Loucy (cell line): ENCODE data around the gene FKBP14.

Experiments
- H2AFZ ChIP-seq: fragments of 200-600 bp; sonication (generic); 2 replicates; pipeline ENCODE4 v1.6.0; 2016; ENCODE audit warnings: antibody characterized with exemption, mild to moderate bottlenecking, low read length, moderate library complexity
- H3F3A ChIP-seq: fragments of 200-600 bp; 2 replicates; pipeline ENCODE4 v1.6.0; 2016; ENCODE audit warnings: antibody characterized with exemption, low read depth, mild to moderate bottlenecking
- H3K27me3 ChIP-seq: fragments of 200-600 bp; sonication (generic); 2 replicates; pipeline ENCODE4 v1.6.1; 2014; ENCODE audit warnings: low read length, mild to moderate bottlenecking; ENCODE audit not compliant: insufficient read depth, poor library complexity, severe bottlenecking
- H3K36me3 ChIP-seq: fragments of 200-600 bp; sonication (generic); 2 replicates; pipeline ENCODE4 v1.6.1; 2016; ENCODE audit warnings: low read length; ENCODE audit not compliant: insufficient read depth
- H3K4me1 ChIP-seq: fragments of 200-600 bp; sonication (generic); 2 replicates; pipeline ENCODE4 v1.5.1; 2014; ENCODE audit warnings: low read length, mild to moderate bottlenecking; ENCODE audit not compliant: insufficient read depth, poor library complexity, severe bottlenecking
- H3K4me2 ChIP-seq: fragments of 200-600 bp; sonication (generic); 2 replicates; pipeline ENCODE4 v1.6.0; 2014; ENCODE audit warnings: antibody characterized with exemption, low read length, low read depth, mild to moderate bottlenecking; ENCODE audit not compliant: poor library complexity, severe bottlenecking
- H3K4me3 ChIP-seq: fragments of 200-600 bp; sonication (generic); 2 replicates; pipeline ENCODE4 v1.5.1; 2014; ENCODE audit warnings: low read length, mild to moderate bottlenecking, mixed read lengths; ENCODE audit not compliant: poor library complexity, severe bottlenecking
- H3K79me2 ChIP-seq: fragments of 200-600 bp; sonication (generic); 2 replicates; pipeline ENCODE4 v1.6.1; 2014; ENCODE audit warnings: low read length; ENCODE audit not compliant: insufficient read depth
- H3K9ac ChIP-seq: fragments of 200-600 bp; sonication (generic); 2 replicates; pipeline ENCODE4 v1.6.0; 2014; ENCODE audit warnings: mild to moderate bottlenecking, low read depth, low read length, moderate library complexity; ENCODE audit not compliant: poor library complexity, severe bottlenecking
- H3K9me2 ChIP-seq: fragments of 200-600 bp; sonication (generic); replicated peaks from 2 replicates; pipeline ENCODE4 v1.6.1; 2016; ENCODE audit warnings: low read depth, low read length, mixed read lengths
- H3K9me3 ChIP-seq: fragments of 200-600 bp; sonication (generic); 2 replicates; pipeline ENCODE4 v1.6.1; 2014; ENCODE audit warnings: mild to moderate bottlenecking, antibody characterized with exemption, low read length, low read depth; ENCODE audit not compliant: insufficient read depth
- H4K20me1 ChIP-seq: fragments of 200-600 bp; sonication (generic); 2 replicates; pipeline ENCODE4 v1.6.0; 2014; ENCODE audit warnings: antibody characterized with exemption, low read length, mild to moderate bottlenecking; ENCODE audit not compliant: insufficient read depth, poor library complexity, severe bottlenecking
- CTCF ChIP-seq: fragments of 200-600 bp; sonication (generic); conservative IDR thresholded peaks from 2 replicates; pipeline ENCODE4 v1.5.1; 2014; ENCODE audit warnings: mild to moderate bottlenecking, antibody characterized with exemption, low read length
- EZH2phosphoT487 ChIP-seq: fragments of 200-600 bp; IDR thresholded peaks from 2 replicates; pipeline ENCODE4 v1.6.1; 2018; ENCODE audit warnings: antibody characterized with exemption, mild to moderate bottlenecking, moderate library complexity, borderline replicate concordance

FKBP14 gene

GRCh38 chr7:30038196-30038980 is 11.9 kb upstream of the FKBP14 start:
- no peak for TF ChIP-seq EZH2phosphoT487
- no peak for TF ChIP-seq CTCF
- peaks cover 58% of the 10 kb centered on the region; the same call in 1 of the 2 replicates for H3K79me2 ChIP-seq

GRCh38 chr7:30036220-30036619 is 9.7 kb upstream of the FKBP14 start:
- Histone ChIP-seq H3K4me1 (peaks cover 31% of the 10 kb centered on the region), H4K20me1 (no peaks in the 10 kb centered on the region), H3K9ac (no peak overlapping the region), H3K4me2 (no peak overlapping the region), H3F3A (no peaks in the 10 kb centered on the region), H3K9me3 (no peaks in the 10 kb centered on the region), H3K27me3 (no peaks in the 10 kb centered on the region), H2AFZ (no peak overlapping the region), H3K36me3 (no peaks in the 10 kb centered on the region), H3K79me2 (peaks cover 55% of the 10 kb centered on the region; the same call in 1 of the 2 replicates), H3K4me3 (no peak overlapping the region), H3K9me2 (no peaks in the 10 kb centered on the region)
- TF ChIP-seq CTCF (no peak), EZH2phosphoT487 (no peak)

More at GRCh38 chr7:30038196-30038980, 11.9 kb upstream of the FKBP14 start:
- no peak overlapping the region for H2AFZ ChIP-seq
- no peaks in the 10 kb centered on the region for H3K9me2 ChIP-seq
- no peak overlapping the region for H3K4me3 ChIP-seq
- no peaks in the 10 kb centered on the region for H4K20me1 ChIP-seq
- no peaks in the 10 kb centered on the region for H3F3A ChIP-seq
- no peak overlapping the region for H3K9ac ChIP-seq
- no peaks in the 10 kb centered on the region for H3K9me3 ChIP-seq
- no peaks in the 10 kb centered on the region for H3K36me3 ChIP-seq
- peak overlapping the region; percentile 1 for H3K4me2 ChIP-seq
- H3K27me3 ChIP-seq, result no peaks in the 10 kb centered on the region
- peaks cover 24% of the 10 kb centered on the region for H3K4me1 ChIP-seq

GRCh38 chr7:30034501-30034900 is 8.0 kb upstream of the FKBP14 start:
- Histone ChIP-seq H2AFZ (no peak overlapping the region), H3K9me2 (no peaks in the 10 kb centered on the region), H3K4me2 (peak overlapping the region; percentile 36), H3F3A (no peaks in the 10 kb centered on the region), H4K20me1 (peaks cover 11% of the 10 kb centered on the region), H3K79me2 (peaks cover 55% of the 10 kb centered on the region), H3K9ac (no peak overlapping the region), H3K9me3 (no peaks in the 10 kb centered on the region), H3K4me1 (peaks cover 43% of the 10 kb centered on the region), H3K36me3 (no peaks in the 10 kb centered on the region), H3K27me3 (no peaks in the 10 kb centered on the region), H3K4me3 (no peak overlapping the region)
- TF ChIP-seq EZH2phosphoT487 (no peak), CTCF (no peak)
